ENCODE data around the gene DIAPH1.

Gene DIAPH1

DNA sequence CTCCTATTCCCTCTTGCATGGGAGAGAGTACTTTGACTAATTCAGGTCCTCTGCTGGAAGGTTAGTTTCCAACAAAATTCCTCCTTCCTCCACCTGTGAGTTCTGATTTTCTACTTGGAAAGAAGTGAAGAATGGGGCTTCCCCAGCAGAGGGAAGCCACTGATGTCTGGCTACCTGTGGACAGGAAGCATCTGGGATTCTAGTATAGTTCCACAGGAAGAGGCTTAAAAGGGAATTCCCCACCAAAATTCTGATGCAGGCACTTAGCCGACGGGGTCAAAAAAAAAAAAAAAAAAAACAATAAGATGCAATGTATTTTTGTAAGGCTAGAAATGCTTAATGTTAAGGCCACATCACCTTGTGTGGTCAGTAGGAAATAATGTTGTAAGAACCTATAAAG is 96.5 kb downstream of the DIAPH1 start:
- DNase-seq (ENCODE audit: low spot score), result no peak
- FAIRE-seq, result no peak

DNA sequence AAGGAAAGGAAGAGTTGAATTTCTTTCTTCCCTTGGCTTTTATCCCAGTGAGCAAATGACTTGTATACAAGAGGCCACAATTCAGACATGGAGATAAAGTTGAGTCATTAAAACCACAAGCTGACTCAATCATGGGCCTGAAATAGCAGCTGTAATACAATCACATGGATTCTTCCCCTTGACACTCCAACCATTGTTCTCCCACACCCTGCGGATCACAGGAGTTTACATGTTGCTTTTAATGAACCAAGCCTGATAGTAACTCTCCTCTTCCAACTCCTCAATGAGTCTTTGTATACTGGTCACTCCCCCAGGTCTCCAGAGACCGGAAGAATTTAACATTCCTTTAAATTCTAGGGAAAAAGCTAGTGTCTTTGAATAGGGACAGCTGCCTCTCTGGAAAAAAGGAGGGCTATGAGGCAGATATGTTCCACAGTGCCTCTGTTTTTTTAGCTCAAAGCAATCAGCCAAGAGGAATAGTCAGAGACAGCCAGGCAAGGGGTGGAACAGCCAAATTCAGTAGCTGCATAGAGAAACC is 97.5 kb downstream of the DIAPH1 start:
- FAIRE-seq (no peak), DNase-seq (ENCODE audit: low spot score) (peak; percentile 80)

GRCh38 chr5:141519605-141520565 is 98.9 kb downstream of the DIAPH1 start:
- no peak for FAIRE-seq
- DNase-seq (ENCODE audit: low spot score), result no peak

GRCh38 chr5:141518618-141519015 is 100.2 kb downstream of the DIAPH1 start:
- no peak for DNase-seq (ENCODE audit: low spot score)
- FAIRE-seq, result no peak

GRCh38 chr5:141517880-141518617 is 100.8 kb downstream of the DIAPH1 start:
- no peak for DNase-seq (ENCODE audit: low spot score)
- no peak for FAIRE-seq

- FAIRE-seq, result no peak
- no peak for DNase-seq (ENCODE audit: low spot score)
Observed at GRCh38 chr5:141517312-141517711, 101.5 kb downstream of the DIAPH1 start.

DNA sequence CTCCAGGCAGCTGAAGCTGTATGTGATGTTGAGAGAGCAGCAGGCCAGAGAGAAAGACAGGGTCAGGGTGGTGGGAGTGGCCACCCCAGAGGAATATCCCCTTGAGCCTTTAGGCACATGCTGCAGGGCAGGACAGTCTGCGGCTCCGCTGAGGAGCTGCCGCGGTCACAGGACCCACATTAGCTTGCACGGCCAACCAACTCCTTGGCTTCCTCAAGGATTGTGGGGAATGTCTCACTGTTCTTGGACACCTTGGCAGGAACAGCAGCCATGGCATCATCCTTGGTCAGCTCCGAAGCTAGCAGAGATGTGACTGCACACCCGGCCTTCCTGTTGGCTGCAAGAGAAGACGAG is 102.2 kb downstream of the DIAPH1 start:
- FAIRE-seq, result no peak
- DNase-seq (ENCODE audit: low spot score), result no peak

GRCh38 chr5:141515946-141516671 is 102.7 kb downstream of the DIAPH1 start:
- FAIRE-seq (no peak), DNase-seq (ENCODE audit: low spot score) (no peak)

DNA sequence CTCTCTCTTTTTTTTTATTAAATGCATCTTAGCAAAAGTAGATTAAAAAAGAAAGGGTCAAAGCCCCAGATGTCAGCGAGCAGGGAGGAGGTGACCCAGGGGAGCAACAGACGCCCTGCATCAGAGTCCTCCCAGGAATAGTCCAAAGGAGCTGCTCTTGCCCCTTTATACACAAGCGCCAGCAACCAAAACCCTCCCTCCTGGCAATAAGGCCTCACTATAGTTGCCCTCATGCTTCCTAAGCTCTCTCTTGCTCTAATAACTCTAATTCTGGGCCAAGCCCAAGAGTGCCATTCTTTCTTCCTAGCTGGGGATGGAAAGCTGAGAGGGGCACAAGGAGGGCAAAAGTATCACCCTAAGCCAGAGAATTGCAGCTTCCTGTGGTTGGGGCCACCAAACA is 103.7 kb downstream of the DIAPH1 start:
- no peak for FAIRE-seq

GRCh38 chr5:141514330-141515133 is 104.3 kb downstream of the DIAPH1 start:
- FAIRE-seq (no peak), DNase-seq (ENCODE audit: low spot score) (peak; percentile 53)

More for the DNA sequence above, 103.7 kb downstream of the DIAPH1 start:
- DNase-seq (ENCODE audit: low spot score), result no peak

DNA sequence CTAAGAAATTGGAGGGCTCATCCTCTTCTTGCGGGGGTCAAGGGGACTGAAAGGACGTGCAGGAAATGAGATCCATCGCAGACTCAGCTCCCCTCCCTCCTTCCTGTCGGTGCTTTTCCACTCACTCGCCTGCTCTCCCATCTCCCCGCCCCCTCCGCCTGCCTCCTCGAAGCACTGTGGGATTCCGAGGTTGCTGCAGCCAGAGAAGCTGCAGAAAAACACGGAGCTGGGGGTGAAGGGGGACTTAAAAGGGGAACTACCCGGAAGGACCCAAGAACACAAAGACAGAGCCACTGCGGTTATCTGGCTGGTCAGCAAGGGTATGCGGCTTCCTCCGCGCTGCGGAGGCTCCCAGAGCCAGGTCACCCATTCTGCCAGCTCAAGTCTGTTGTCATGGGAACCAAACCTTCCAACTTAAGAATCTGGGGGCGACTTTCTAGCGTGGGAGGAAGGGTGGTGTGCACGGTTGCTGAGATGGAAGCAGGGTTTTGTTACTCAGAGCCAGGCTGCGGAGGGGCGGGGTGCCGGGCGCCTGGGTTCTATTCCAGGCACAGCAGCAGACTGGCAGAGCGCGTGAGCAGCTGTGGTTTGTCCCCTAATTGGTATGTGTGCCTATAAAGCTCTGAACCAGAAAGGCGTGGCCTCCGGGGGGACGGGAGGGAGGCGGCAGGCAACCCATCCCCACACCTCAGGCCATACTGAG is 105.0 kb downstream of the DIAPH1 start:
- FAIRE-seq, result no peak
- peak; percentile 66 for DNase-seq (ENCODE audit: low spot score)

- DNase-seq (ENCODE audit: low spot score), result no peak
- no peak for FAIRE-seq
Observed at GRCh38 chr5:141512911-141513626, 105.7 kb downstream of the DIAPH1 start.

DNA sequence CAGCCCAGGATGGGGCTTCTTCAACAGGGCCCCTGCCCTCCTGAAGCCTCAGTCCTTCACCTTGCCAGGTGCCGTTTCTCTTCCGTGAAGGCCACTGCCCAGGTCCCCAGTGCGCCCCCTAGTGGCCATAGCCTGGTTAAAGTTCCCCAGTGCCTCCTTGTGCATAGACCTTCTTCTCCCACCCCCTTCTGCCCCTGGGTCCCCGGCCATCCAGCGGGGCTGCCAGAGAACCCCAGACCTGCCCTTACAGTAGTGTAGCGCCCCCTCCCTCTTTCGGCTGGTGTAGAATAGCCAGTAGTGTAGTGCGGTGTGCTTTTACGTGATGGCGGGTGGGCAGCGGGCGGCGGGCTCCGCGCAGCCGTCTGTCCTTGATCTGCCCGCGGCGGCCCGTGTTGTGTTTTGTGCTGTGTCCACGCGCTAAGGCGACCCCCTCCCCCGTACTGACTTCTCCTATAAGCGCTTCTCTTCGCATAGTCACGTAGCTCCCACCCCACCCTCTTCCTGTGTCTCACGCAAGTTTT is 106.3 kb downstream of the DIAPH1 start:
- FAIRE-seq (no peak), DNase-seq (ENCODE audit: low spot score) (peak; percentile 20)

DNA sequence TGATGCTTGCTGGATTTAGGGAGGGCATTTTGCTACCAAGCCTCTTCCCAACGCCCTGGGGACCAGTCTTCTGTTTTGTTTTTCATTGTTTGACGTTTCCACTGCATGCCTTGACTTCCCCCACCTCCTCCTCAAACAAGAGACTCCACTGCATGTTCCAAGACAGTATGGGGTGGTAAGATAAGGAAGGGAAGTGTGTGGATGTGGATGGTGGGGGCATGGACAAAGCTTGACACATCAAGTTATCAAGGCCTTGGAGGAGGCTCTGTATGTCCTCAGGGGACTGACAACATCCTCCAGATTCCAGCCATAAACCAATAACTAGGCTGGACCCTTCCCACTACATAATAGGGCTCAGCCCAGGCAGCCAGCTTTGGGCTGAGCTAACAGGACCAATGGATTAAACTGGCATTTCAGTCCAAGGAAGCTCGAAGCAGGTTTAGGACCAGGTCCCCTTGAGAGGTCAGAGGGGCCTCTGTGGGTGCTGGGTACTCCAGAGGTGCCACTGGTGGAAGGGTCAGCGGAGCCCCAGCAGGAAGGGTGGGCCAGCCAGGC is 107.0 kb downstream of the DIAPH1 start:
- FAIRE-seq (no peak), DNase-seq (ENCODE audit: low spot score) (no peak)

DNA sequence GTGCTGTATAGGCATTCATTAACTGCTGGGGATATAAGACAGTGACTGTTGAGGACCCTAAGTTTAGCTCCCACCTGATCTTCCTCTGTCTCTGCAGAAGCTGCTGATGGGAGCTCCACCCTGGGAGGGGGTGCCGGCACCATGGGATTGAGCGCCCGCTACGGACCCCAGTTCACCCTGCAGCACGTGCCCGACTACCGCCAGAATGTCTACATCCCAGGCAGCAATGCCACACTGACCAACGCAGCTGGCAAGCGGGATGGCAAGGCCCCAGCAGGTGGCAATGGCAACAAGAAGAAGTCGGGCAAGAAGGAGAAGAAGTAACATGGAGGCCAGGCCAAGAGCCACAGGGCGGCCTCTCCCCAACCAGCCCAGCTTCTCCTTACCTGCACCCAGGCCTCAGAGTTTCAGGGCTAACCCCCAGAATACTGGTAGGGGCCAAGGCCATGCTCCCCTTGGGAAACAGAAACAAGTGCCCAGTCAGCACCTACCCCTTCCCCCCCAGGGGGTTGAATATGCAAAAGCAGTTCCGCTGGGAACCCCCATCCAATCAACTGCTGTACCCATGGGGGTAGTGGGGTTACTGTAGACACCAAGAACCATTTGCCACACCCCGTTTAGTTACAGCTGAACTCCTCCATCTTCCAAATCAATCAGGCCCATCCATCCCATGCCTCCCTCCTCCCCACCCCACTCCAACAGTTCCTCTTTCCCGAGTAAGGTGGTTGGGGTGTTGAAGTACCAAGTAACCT is 107.8 kb downstream of the DIAPH1 start:
- no peak for FAIRE-seq
- no peak for DNase-seq (ENCODE audit: low spot score)

- FAIRE-seq, result no peak
Observed at GRCh38 chr5:141510160-141510559, 108.6 kb downstream of the DIAPH1 start.

GRCh38 chr5:141508798-141509611 is 109.8 kb downstream of the DIAPH1 start:
- peak; percentile 61 for DNase-seq (ENCODE audit: low spot score)
- FAIRE-seq, result no peak

More at GRCh38 chr5:141510160-141510559, 108.6 kb downstream of the DIAPH1 start:
- no peak for DNase-seq (ENCODE audit: low spot score)

All from urothelium cell line (cell line).